DND-41 (cell line): Measurements from ENCODE around the gene HTRA3.
A peak's percentile ranks its signal among the peaks of the same experiment; 100 is the strongest.

Experiments
- ATAC-seq: fragments of 200-7000 bp; cut with Tn5 transposase; 3 replicates; pipeline ENCODE4 v1.9.1; 2021; ENCODE audit warnings: low read depth; ENCODE audit not compliant: insufficient read depth
- DNase-seq: peaks from one replicate; pipeline ENCODE4 v3.0.0-alpha.2; 2020
- H2AFZ ChIP-seq: 2 replicates; pipeline ENCODE4 v1.6.0; 2012; ENCODE audit warnings: low read depth, low read length
- H3K27ac ChIP-seq: 2 replicates; pipeline ENCODE4 v1.5.1; 2012; ENCODE audit warnings: low read length, inconsistent platforms
- H3K27me3 ChIP-seq: fragments of 200-600 bp; sonication (generic); 2 replicates; pipeline ENCODE4 v1.6.0; 2012; ENCODE audit warnings: low read length, mild to moderate bottlenecking, inconsistent platforms; ENCODE audit not compliant: insufficient read depth, poor library complexity
- H3K36me3 ChIP-seq: 2 replicates; pipeline ENCODE4 v1.5.1; 2012; ENCODE audit warnings: low read length, inconsistent platforms; ENCODE audit not compliant: insufficient read depth
- H3K4me1 ChIP-seq: 2 replicates; pipeline ENCODE4 v1.5.1; 2012; ENCODE audit warnings: mild to moderate bottlenecking, low read length; ENCODE audit not compliant: insufficient read depth
- H3K4me2 ChIP-seq: 2 replicates; pipeline ENCODE4 v1.6.0; 2012; ENCODE audit warnings: mild to moderate bottlenecking, moderate library complexity, low read length, inconsistent platforms; ENCODE audit not compliant: insufficient read depth
- H3K4me3 ChIP-seq, 2 experiments: fragments of 200-600 bp in 1 of 2; shearing (Covaris generic) in 1 of 2; 2 replicates each; pipeline ENCODE4 v1.5.1; 2012 to 2016; ENCODE audit warnings: inconsistent platforms in 2 of 2, low read length in 2 of 2, mild to moderate bottlenecking in 2 of 2, low read depth in 1 of 2, moderate library complexity in 1 of 2
- H3K79me2 ChIP-seq: 2 replicates; pipeline ENCODE4 v1.6.0; 2012; ENCODE audit warnings: low read length, inconsistent platforms; ENCODE audit not compliant: insufficient read depth
- H3K9ac ChIP-seq: 2 replicates; pipeline ENCODE4 v1.6.0; 2012; ENCODE audit warnings: low read depth, mild to moderate bottlenecking, inconsistent platforms, low read length, moderate library complexity
- H3K9me3 ChIP-seq: 2 replicates; pipeline ENCODE4 v1.5.1; 2012; ENCODE audit warnings: low read length, moderate library complexity, mild to moderate bottlenecking, inconsistent platforms; ENCODE audit not compliant: insufficient read depth, severe bottlenecking
- H4K20me1 ChIP-seq: 2 replicates; pipeline ENCODE4 v1.6.0; 2012; ENCODE audit warnings: low read length; ENCODE audit not compliant: insufficient read depth
- CTCF ChIP-seq: IDR thresholded peaks from 2 replicates; pipeline ENCODE4 v1.5.1; 2012; ENCODE audit warnings: borderline replicate concordance, low read length, moderate library complexity, mild to moderate bottlenecking; ENCODE audit not compliant: poor library complexity, severe bottlenecking; ENCODE audit errors: extremely low read depth
- EZH2 ChIP-seq: IDR thresholded peaks from 3 replicates; pipeline ENCODE4 v1.6.1; 2012; ENCODE audit warnings: borderline replicate concordance, low read depth, mild to moderate bottlenecking, moderate library complexity, low read length, inconsistent platforms; ENCODE audit not compliant: severe bottlenecking

Gene HTRA3

GRCh38 chr4:8342651-8343261, 73.2 kb downstream of the HTRA3 start:
- no peak for ATAC-seq
- H3K4me2 ChIP-seq = no peak overlapping the region

GRCh38 chr4:8343262-8343966, 73.9 kb downstream of the HTRA3 start:
- no peaks in the 10 kb centered on the region for H3K27me3 ChIP-seq
- no peak overlapping the region for H3K4me3 ChIP-seq
- H4K20me1 ChIP-seq = no peaks in the 10 kb centered on the region; the same call in 1 of the 2 replicates
- no peak overlapping the region for H3K4me2 ChIP-seq
- no peaks in the 10 kb centered on the region for H3K4me1 ChIP-seq
- no peak overlapping the region for H3K9ac ChIP-seq
- no peaks in the 10 kb centered on the region for H3K36me3 ChIP-seq
- DNase-seq = no peak
- no peak overlapping the region for H3K27ac ChIP-seq
- no peaks in the 10 kb centered on the region for H3K79me2 ChIP-seq
- no peak overlapping the region for H2AFZ ChIP-seq
- TF ChIP-seq CTCF (no peak), EZH2 (no peak)
- no peaks in the 10 kb centered on the region for H3K9me3 ChIP-seq
- no peak for ATAC-seq

More at GRCh38 chr4:8342651-8343261, 73.2 kb downstream of the HTRA3 start:
- Histone ChIP-seq H3K27me3 (no peaks in the 10 kb centered on the region), H3K79me2 (no peaks in the 10 kb centered on the region), H3K27ac (no peak overlapping the region), H4K20me1 (no peaks in the 10 kb centered on the region; the same call in 1 of the 2 replicates), H3K4me3 (no peak overlapping the region), H3K36me3 (no peaks in the 10 kb centered on the region), H3K9ac (no peak overlapping the region), H2AFZ (no peak overlapping the region), H3K9me3 (no peaks in the 10 kb centered on the region), H3K4me1 (no peaks in the 10 kb centered on the region)
- TF ChIP-seq EZH2 = no peak
- peak; percentile 27 for TF ChIP-seq CTCF
- no peak for DNase-seq

- no peak overlapping the region for H3K27ac ChIP-seq
- no peaks in the 10 kb centered on the region for H3K36me3 ChIP-seq
- DNase-seq = no peak
- H3K4me2 ChIP-seq = no peak overlapping the region
- no peak overlapping the region for H3K9ac ChIP-seq
- no peaks in the 10 kb centered on the region for H3K9me3 ChIP-seq
- H3K4me1 ChIP-seq = no peaks in the 10 kb centered on the region
- TF ChIP-seq EZH2 (no peak), CTCF (no peak)
- H4K20me1 ChIP-seq = no peaks in the 10 kb centered on the region; the same call in 1 of the 2 replicates
- H3K4me3 ChIP-seq = no peak overlapping the region
- H2AFZ ChIP-seq = no peak overlapping the region
- no peak for ATAC-seq
- no peaks in the 10 kb centered on the region for H3K79me2 ChIP-seq
- H3K27me3 ChIP-seq = no peaks in the 10 kb centered on the region
Measured at GRCh38 chr4:8343967-8344331, 74.4 kb downstream of the HTRA3 start.
